IMR-90 (cell line): ENCODE data around the gene MAVS. TPM values are rescaled to one million over a fixed set of nuclear protein-coding genes. Genes with fewer than 3 reads are reported as not detected.

Experiments
- ATAC-seq: fragments of 200-7000 bp; cut with Tn5 transposase; 2 replicates; pipeline ENCODE4 v1.9.1; 2020; ENCODE audit warnings: low read depth, mild to moderate bottlenecking, moderate library complexity
- BruUV-seq: library from RNA; stranded (reverse); fragments of 400-500 nt; replicated peaks from 2 replicates; lab custom pipeline; 2021; lab: Mats Ljungman, UMichigan
- CTCF ChIA-PET: fragments of 300-600 bp; formaldehyde crosslinking; extraction: SDS; loops from one replicate; lab custom pipeline; 2021; ENCODE audit warnings: antibody characterized with exemption; lab: Yijun Ruan, JAX
- POLR2A ChIA-PET: fragments of 300-600 bp; sonication (Branson Sonifier 250); formaldehyde crosslinking; loops from one replicate; lab custom pipeline; 2022; ENCODE audit warnings: antibody characterized with exemption; ENCODE audit not compliant: unreplicated experiment; lab: Charles Lee
- DNase-seq: peaks from one replicate; pipeline ENCODE4 v3.0.0; 2013
- H2AFZ ChIP-seq: replicated peaks from 2 replicates; pipeline ENCODE3; 2013; ENCODE audit warnings: low read length, mild to moderate bottlenecking; ENCODE audit not compliant: poor library complexity
- H2AK5ac ChIP-seq: 2 replicates; pipeline ENCODE4 v1.6.1; 2013; ENCODE audit warnings: low read depth, low read length, inconsistent platforms
- H2AK9ac ChIP-seq: replicated peaks from 2 replicates; pipeline ENCODE3; 2013; ENCODE audit warnings: mild to moderate bottlenecking, low read depth, low read length, moderate library complexity; ENCODE audit not compliant: poor library complexity
- H2BK120ac ChIP-seq: 2 replicates; pipeline ENCODE4 v1.6.1; 2013; ENCODE audit warnings: low read depth, low read length, inconsistent platforms
- H2BK15ac ChIP-seq: 3 replicates; pipeline ENCODE4 v1.6.1; 2013; ENCODE audit warnings: low read depth, low read length, inconsistent platforms
- H2BK20ac ChIP-seq: 2 replicates; pipeline ENCODE4 v1.6.1; 2013; ENCODE audit warnings: low read depth, mild to moderate bottlenecking, inconsistent platforms, low read length, moderate library complexity
- H2BK5ac ChIP-seq: 2 replicates; pipeline ENCODE4 v1.6.1; 2013; ENCODE audit warnings: mild to moderate bottlenecking, low read depth, low read length, inconsistent platforms; ENCODE audit not compliant: poor library complexity, severe bottlenecking
- H3K14ac ChIP-seq: replicated peaks from 2 replicates; pipeline ENCODE4 v1.6.1; 2013; ENCODE audit warnings: low read depth, low read length, inconsistent platforms
- H3K18ac ChIP-seq: 2 replicates; pipeline ENCODE4 v1.6.1; 2013; ENCODE audit warnings: low read depth, low read length, control low read depth
- H3K23ac ChIP-seq: 2 replicates; pipeline ENCODE4 v1.6.1; 2013; ENCODE audit warnings: low read depth, low read length, inconsistent platforms
- H3K27ac ChIP-seq: 2 replicates; pipeline ENCODE4 v1.5.1; 2013; ENCODE audit warnings: mild to moderate bottlenecking, control low read depth, low read length; ENCODE audit not compliant: insufficient read depth
- H3K27me3 ChIP-seq: 2 replicates; pipeline ENCODE4 v1.6.1; 2013; ENCODE audit warnings: low read length; ENCODE audit not compliant: control insufficient read depth, insufficient read depth
- H3K36me3 ChIP-seq: 2 replicates; pipeline ENCODE4 v1.6.1; 2013; ENCODE audit warnings: low read length, mixed read lengths; ENCODE audit not compliant: control insufficient read depth, insufficient read depth
- H3K4ac ChIP-seq: 2 replicates; pipeline ENCODE4 v1.6.1; 2013; ENCODE audit warnings: low read depth, low read length, inconsistent platforms
- H3K4me1 ChIP-seq: 2 replicates; pipeline ENCODE4 v1.6.1; 2013; ENCODE audit warnings: low read length, mixed read lengths; ENCODE audit not compliant: control insufficient read depth, insufficient read depth
- H3K4me2 ChIP-seq: 2 replicates; pipeline ENCODE4 v1.6.1; 2013; ENCODE audit warnings: low read depth, mild to moderate bottlenecking, control low read depth, low read length, moderate library complexity
- H3K4me3 ChIP-seq: 2 replicates; pipeline ENCODE4 v1.5.1; 2013; ENCODE audit warnings: low read depth, mild to moderate bottlenecking, control low read depth, low read length, moderate library complexity; ENCODE audit not compliant: insufficient read depth
- H3K56ac ChIP-seq: 2 replicates; pipeline ENCODE4 v1.6.1; 2013; ENCODE audit warnings: low read length, inconsistent platforms; ENCODE audit not compliant: insufficient read depth; ENCODE audit errors: extremely low read depth
- H3K79me1 ChIP-seq, 2 experiments: 2 replicates each; pipeline ENCODE4 v1.6.1; 2013; ENCODE audit warnings: low read length in 2 of 2, inconsistent platforms in 1 of 2, low read depth in 1 of 2
- H3K9ac ChIP-seq: 2 replicates; pipeline ENCODE4 v1.6.1; 2013; ENCODE audit warnings: low read depth, low read length, control low read depth
- H3K9me1 ChIP-seq: 2 replicates; pipeline ENCODE4 v1.6.1; 2013; ENCODE audit warnings: low read length, inconsistent platforms; ENCODE audit not compliant: insufficient read depth
- H3K9me3 ChIP-seq: 2 replicates; pipeline ENCODE4 v1.6.1; 2013; ENCODE audit warnings: low read length; ENCODE audit not compliant: control insufficient read depth, insufficient read depth
- H4K20me1 ChIP-seq: 2 replicates; pipeline ENCODE4 v1.6.1; 2013; ENCODE audit warnings: low read length, inconsistent platforms; ENCODE audit not compliant: insufficient read depth
- H4K5ac ChIP-seq: 2 replicates; pipeline ENCODE4 v1.6.1; 2013; ENCODE audit warnings: mild to moderate bottlenecking, low read depth, low read length, control low read depth
- H4K8ac ChIP-seq, 2 experiments: 2 replicates each; pipeline ENCODE4 v1.6.1; 2013; ENCODE audit warnings: low read depth in 2 of 2, low read length in 2 of 2, control low read depth in 1 of 2, inconsistent platforms in 1 of 2
- H4K91ac ChIP-seq: 2 replicates; pipeline ENCODE4 v1.6.1; 2013; ENCODE audit warnings: low read depth, low read length, inconsistent platforms; ENCODE audit not compliant: insufficient read depth
- BHLHE40 ChIP-seq: fragments of 150-350 bp; IDR thresholded peaks from 2 replicates; pipeline ENCODE4 v1.6.1; 2016; ENCODE audit warnings: mild to moderate bottlenecking, low read depth, low read length
- CHD1 ChIP-seq: IDR thresholded peaks from 2 replicates; pipeline ENCODE4 v1.6.1; 2012; ENCODE audit warnings: low read depth, low read length, improper control_type of control experiment
- CTCF ChIP-seq: conservative IDR thresholded peaks from 2 replicates; pipeline ENCODE4 v1.5.1; 2012; ENCODE audit warnings: mild to moderate bottlenecking, low read depth, low read length, improper control_type of control experiment
- ELK1 ChIP-seq: fragments of 150-350 bp; IDR thresholded peaks from 2 replicates; pipeline ENCODE4 v1.6.1; 2016; ENCODE audit warnings: low read depth, mild to moderate bottlenecking, low read length, moderate library complexity, borderline replicate concordance
- FOS ChIP-seq: fragments of 150-350 bp; IDR thresholded peaks from 2 replicates; pipeline ENCODE4 v1.6.1; 2016; ENCODE audit warnings: low read depth, low read length
- MAZ ChIP-seq: IDR thresholded peaks from 2 replicates; pipeline ENCODE4 v1.6.1; 2012; ENCODE audit warnings: low read depth, mild to moderate bottlenecking, low read length, improper control_type of control experiment, moderate library complexity, borderline replicate concordance
- NFE2L2 ChIP-seq: fragments of 150-350 bp; IDR thresholded peaks from 2 replicates; pipeline ENCODE4 v1.6.1; 2016; ENCODE audit warnings: low read depth, mild to moderate bottlenecking, low read length
- RAD21 ChIP-seq: IDR thresholded peaks from 2 replicates; pipeline ENCODE4 v1.6.1; 2012; ENCODE audit warnings: low read length, improper control_type of control experiment
- USF2 ChIP-seq: fragments of 150-350 bp; IDR thresholded peaks from 2 replicates; pipeline ENCODE4 v1.6.1; 2017; ENCODE audit warnings: mild to moderate bottlenecking, antibody characterized with exemption, low read length, low read depth
- WGBS, 2 experiments: methylation state at CpG; one replicate each; pipeline versions ENCODE4 v1.1.5 to v1.1.7; 2013; ENCODE audit warnings: missing lambda C conversion rate in 2 of 2; ENCODE audit not compliant: insufficient read length in 1 of 2; ENCODE audit errors: extremely low coverage in 2 of 2; 5-methylcytosine and 5-hydroxymethylcytosine counted together
- dilution Hi-C: fragments of 300-500 bp; cut with HindIII; formaldehyde crosslinking; loops from one replicate; pipeline ENCODE4 v1.14.3; 2018; ENCODE audit warnings: low sequenced_read_pairs; ENCODE audit not compliant: unreplicated experiment
- in situ Hi-C: fragments of 300-500 bp; cut with MboI; formaldehyde crosslinking; loops from 3 replicates; pipeline ENCODE4 v1.14.3; 2019; ENCODE audit warnings: low sequenced_read_pairs, inconsistent platforms, mixed read lengths
- intact Hi-C: fragments of 100-400 bp; cut with micrococcal nuclease; formaldehyde crosslinking; loops from 2 replicates; pipeline ENCODE4 v1.10.0; 2022
- polyA plus RNA-seq, 3 experiments: library from polyadenylated mRNA; depleted of rRNA; stranded (reverse); fragments of >200 nt; gene quantifications; 2 replicates each; pipeline ENCODE4 v1.2.3, GENCODE V29; 2012; ENCODE audit warnings: low replicate concordance in 1 of 3
- total RNA-seq: library from RNA; depleted of rRNA; stranded (reverse); fragments of >200 nt; gene quantifications from 2 replicates; pipeline ENCODE4 v1.2.3, GENCODE V29; 2012

Gene MAVS
- total and polyA plus RNA-seq, 2 of the 4 experiments (the other 2 are of a cell fraction), result 10.4 to 15.6 TPM

DNA sequence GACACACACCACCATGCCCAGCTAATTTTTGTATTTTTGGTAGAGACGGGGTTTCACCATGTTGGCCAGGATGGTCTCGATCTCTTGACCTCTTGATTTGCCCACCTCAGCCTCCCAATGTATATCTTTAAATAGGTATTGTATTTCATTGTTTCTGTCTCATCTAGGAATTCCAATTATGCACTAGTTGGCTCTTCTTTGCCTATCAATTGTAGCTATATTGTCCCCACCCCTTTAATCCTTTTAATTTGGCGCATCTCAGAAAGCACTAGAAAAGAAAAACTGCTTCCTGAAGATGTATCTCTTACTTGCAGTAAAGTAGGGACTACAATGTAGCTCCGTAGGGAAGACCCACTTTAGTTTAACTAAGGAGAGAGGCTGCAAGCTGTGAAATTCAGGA lies 10.5 kb upstream of the MAVS start:
- Histone ChIP-seq H3K27me3 (no peaks in the 10 kb centered on the region), H3K4me1 (no peaks in the 10 kb centered on the region), H3K79me1 (0 out of 4 replicates have a peak, but pooled peaks cover 0 to 3% of the 10 kb centered on the region in 2 experiments), H2AK9ac (no peak overlapping the region), H2BK15ac (no peak overlapping the region), H3K36me3 (peaks cover 3% of the 10 kb centered on the region), H2AK5ac (no peak overlapping the region), H3K27ac (no peak overlapping the region), H4K5ac (no peak overlapping the region), H3K4me3 (no peak overlapping the region), H2BK5ac (no peak overlapping the region), H2AFZ (no peak overlapping the region), H3K9ac (no peak overlapping the region), H2BK120ac (no peak overlapping the region), H4K91ac (no peak overlapping the region), H3K18ac (no peak overlapping the region), H4K20me1 (no peaks in the 10 kb centered on the region), H3K56ac (no peak overlapping the region), H3K9me3 (no peaks in the 10 kb centered on the region), H3K23ac (no peak overlapping the region), H4K8ac (no peak overlapping the region), H3K14ac (no peak overlapping the region), H2BK20ac (no peak overlapping the region), H3K9me1 (no peaks in the 10 kb centered on the region), H3K4ac (no peak overlapping the region), H3K4me2 (no peak overlapping the region)
- ATAC-seq (no peak), DNase-seq (no peak)
- POLR2A ChIA-PET, result no interaction called here
- in situ Hi-C loops (no loop called here), intact Hi-C loops (no loop called here), dilution Hi-C loops (no loop called here)
- no peak for TF ChIP-seq FOS
- TF ChIP-seq MAZ, result no peak
- no peak for TF ChIP-seq RAD21
- TF ChIP-seq ELK1, result no peak
- no peak for TF ChIP-seq BHLHE40
- no peak for TF ChIP-seq USF2
- no peak for TF ChIP-seq NFE2L2
- TF ChIP-seq CHD1, result no peak
- no peak for TF ChIP-seq CTCF
- CTCF ChIA-PET, result no interaction called here
- WGBS, 2 experiments, result no CpG with 5 or more reads among the region's 4 CpGs
- no TSS peak for BruUV-seq
